Ascending aorta (tissue), 2 donors: ENCODE data around the gene SAXO1. TPM values are rescaled to one million over a fixed set of nuclear protein-coding genes. Genes with fewer than 3 reads are reported as not detected.

Source experiments
- DNase-seq, 2 donors: peaks; one replicate each; pipeline ENCODE4 v3.0.0-alpha.2; 2019; ENCODE audit warnings: low spot score in 2 of 2
- H3K27ac ChIP-seq, 2 donors: fragments of 200-600 bp; sonication (generic); one replicate each; pipeline ENCODE4 v1.5.1; 2016 to 2017; ENCODE audit warnings: mild to moderate bottlenecking in 1 of 2
- H3K27me3 ChIP-seq: fragments of 200-600 bp; sonication (generic); one replicate; pipeline ENCODE4 v1.5.1; 2017
- H3K36me3 ChIP-seq, 2 donors: fragments of 200-600 bp; sonication (generic); one replicate each; pipeline ENCODE4 v1.5.1; 2016
- H3K4me1 ChIP-seq, 2 donors: fragments of 200-600 bp; sonication (generic); one replicate each; pipeline ENCODE4 v1.5.1; 2016 to 2017; ENCODE audit warnings: mild to moderate bottlenecking in 1 of 2
- H3K4me3 ChIP-seq, 2 donors: fragments of 200-600 bp; sonication (generic); one replicate each; pipeline ENCODE4 v1.5.1; 2016 to 2017; ENCODE audit warnings: mild to moderate bottlenecking in 1 of 2
- H3K9me3 ChIP-seq, 2 donors: fragments of 200-600 bp; sonication (generic); one replicate each; pipeline ENCODE4 v1.5.1; 2016
- intact Hi-C: fragments of 100-400 bp; cut with DNase I; formaldehyde crosslinking; loops from one replicate; pipeline ENCODE4 v1.15.1; 2023
- total RNA-seq: library from RNA; depleted of rRNA; stranded (reverse); fragments of >200 nt; gene quantifications from one replicate; pipeline ENCODE4 v1.1.0, GENCODE V29; 2016
- TF ChIP-seq, protein P1 (sequence below), 3 experiments: fragments of 200-600 bp in 2 of 3; fragments of 450-650 bp in 1 of 3; sonication (generic) in 2 of 3; IDR thresholded peaks; one replicate each; pipeline ENCODE4 v1.5.1; 2016 to 2019; ENCODE audit warnings: antibody characterized with exemption in 3 of 3, mild to moderate bottlenecking in 1 of 3, moderate library complexity in 1 of 3

Gene SAXO1
- total RNA-seq, 1 donor from 2014 or later = 0.11 TPM

DNA sequence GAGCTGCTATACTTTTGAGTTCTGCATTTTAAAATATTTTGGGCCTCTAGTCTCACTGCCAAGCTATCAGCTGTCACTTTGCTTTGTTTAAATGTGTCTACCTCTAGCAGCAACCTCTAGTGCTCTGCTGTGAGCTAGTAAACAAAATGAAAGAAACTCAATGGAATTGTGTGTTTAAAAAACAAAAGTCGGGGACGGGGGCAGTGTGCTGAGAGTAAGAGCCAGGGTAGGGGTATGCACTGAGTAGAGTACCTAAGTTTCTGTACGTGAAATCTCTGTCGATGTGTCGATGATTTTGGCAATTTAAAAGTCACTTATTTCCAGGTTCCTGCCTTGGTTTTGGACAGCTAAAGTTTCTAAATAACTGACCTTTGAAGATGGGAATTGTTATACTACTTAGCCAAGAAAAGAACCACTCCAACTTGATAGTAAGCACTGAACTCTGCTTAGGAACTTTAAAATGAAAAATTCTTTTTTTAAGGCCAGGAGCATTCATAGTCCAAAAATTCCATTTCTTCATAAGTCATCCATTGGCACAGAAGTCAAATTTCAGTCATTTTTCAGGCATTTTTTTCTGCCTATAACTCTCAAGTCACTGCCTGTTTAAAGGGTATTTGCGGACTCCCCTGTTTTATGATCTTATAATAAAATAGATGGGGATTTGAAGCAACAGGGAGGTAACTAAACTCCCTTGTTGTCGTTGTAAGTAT lies 111.5 kb downstream of the SAXO1 start:
- TF ChIP-seq, protein P1, sequence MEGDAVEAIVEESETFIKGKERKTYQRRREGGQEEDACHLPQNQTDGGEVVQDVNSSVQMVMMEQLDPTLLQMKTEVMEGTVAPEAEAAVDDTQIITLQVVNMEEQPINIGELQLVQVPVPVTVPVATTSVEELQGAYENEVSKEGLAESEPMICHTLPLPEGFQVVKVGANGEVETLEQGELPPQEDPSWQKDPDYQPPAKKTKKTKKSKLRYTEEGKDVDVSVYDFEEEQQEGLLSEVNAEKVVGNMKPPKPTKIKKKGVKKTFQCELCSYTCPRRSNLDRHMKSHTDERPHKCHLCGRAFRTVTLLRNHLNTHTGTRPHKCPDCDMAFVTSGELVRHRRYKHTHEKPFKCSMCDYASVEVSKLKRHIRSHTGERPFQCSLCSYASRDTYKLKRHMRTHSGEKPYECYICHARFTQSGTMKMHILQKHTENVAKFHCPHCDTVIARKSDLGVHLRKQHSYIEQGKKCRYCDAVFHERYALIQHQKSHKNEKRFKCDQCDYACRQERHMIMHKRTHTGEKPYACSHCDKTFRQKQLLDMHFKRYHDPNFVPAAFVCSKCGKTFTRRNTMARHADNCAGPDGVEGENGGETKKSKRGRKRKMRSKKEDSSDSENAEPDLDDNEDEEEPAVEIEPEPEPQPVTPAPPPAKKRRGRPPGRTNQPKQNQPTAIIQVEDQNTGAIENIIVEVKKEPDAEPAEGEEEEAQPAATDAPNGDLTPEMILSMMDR (IDR thresholded peaks at IDR 0.05) = no peak
- Histone ChIP-seq H3K9me3 (no peaks in the 10 kb centered on the region), H3K36me3 (no peaks in the 10 kb centered on the region), H3K4me3 (no peak overlapping the region), H3K4me1 (peaks cover 0 to 17% of the 10 kb centered on the region in 2 donors), H3K27ac (peak overlapping the region; percentile 31 to 62), H3K27me3 (no peaks in the 10 kb centered on the region)
- intact Hi-C loops = no loop called here
- no peak for DNase-seq

GRCh38 chr9:18920141-18921084 lies 112.6 kb downstream of the SAXO1 start:
- no peaks in the 10 kb centered on the region for H3K36me3 ChIP-seq
- H3K9me3 ChIP-seq = no peaks in the 10 kb centered on the region
- peaks cover 0 to 17% of the 10 kb centered on the region in 2 donors for H3K4me1 ChIP-seq
- no peak overlapping the region for H3K4me3 ChIP-seq
- TF ChIP-seq, protein P1 (IDR thresholded peaks at IDR 0.05) = no peak
- intact Hi-C loops = no loop called here
- DNase-seq = no peak
- no peaks in the 10 kb centered on the region for H3K27me3 ChIP-seq
- H3K27ac ChIP-seq = no peak overlapping the region

- intact Hi-C loops = no loop called here
- DNase-seq = no peak
- TF ChIP-seq, protein P1 (IDR thresholded peaks at IDR 0.05) = no peak
- H3K4me3 ChIP-seq = no peak overlapping the region
- H3K36me3 ChIP-seq = no peaks in the 10 kb centered on the region
- H3K9me3 ChIP-seq = no peaks in the 10 kb centered on the region
- H3K27ac ChIP-seq = no peak overlapping the region
- H3K27me3 ChIP-seq = no peaks in the 10 kb centered on the region
- H3K4me1 ChIP-seq = peaks cover 0 to 4% of the 10 kb centered on the region in 2 donors
Observed at GRCh38 chr9:18911714-18912342, 121.2 kb downstream of the SAXO1 start.

DNA sequence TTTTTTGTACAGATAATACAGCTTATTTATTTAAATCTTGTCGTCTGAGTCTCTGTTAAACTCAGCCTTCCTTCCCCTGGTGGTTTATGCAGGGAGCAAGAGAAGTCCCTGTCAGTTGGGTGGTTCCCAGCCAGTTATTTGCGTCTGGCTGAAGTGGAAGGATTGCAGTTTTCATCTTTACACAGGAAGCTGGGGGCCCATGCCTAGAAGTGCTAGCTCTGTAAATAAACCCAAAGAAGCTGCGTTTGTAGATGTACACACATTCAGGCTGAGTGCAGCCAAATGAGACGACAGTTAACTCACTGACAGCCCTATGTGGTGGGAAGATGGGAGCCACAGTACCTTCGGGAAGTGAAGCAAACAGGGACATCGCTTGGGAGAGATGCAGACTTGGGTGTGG lies 122.1 kb downstream of the SAXO1 start:
- DNase-seq = no peak

DNA sequence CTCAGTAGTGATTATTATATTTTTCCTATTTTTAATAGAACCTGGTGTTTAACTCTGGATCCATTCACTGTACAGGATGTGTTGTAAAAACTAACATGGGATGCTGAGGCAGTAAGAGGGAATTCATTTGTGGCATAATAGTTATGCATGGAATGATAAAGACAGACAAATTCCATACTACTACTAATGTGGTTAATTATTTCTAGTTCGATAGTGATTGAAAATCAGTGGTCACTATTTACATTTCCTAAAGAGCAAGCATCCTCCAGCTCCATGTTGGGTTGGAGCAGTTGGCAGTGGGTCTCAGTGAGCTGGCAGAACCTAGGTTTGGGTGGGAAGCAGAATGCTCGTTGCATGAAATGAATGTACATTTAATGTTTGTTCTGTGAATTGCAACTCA lies 122.6 kb downstream of the SAXO1 start:
- H3K4me3 ChIP-seq = no peak overlapping the region
- H3K27ac ChIP-seq = no peak overlapping the region
- intact Hi-C loops = no loop called here
- H3K27me3 ChIP-seq = no peaks in the 10 kb centered on the region
- H3K36me3 ChIP-seq = peaks cover 0 to 4% of the 10 kb centered on the region in 2 donors
- DNase-seq = no peak
- no peaks in the 10 kb centered on the region for H3K9me3 ChIP-seq
- peaks cover 0 to 6% of the 10 kb centered on the region in 2 donors for H3K4me1 ChIP-seq
- TF ChIP-seq, protein P1 (IDR thresholded peaks at IDR 0.05) = no peak

More for the DNA sequence above, 122.1 kb downstream of the SAXO1 start:
- no peak overlapping the region for H3K4me3 ChIP-seq
- H3K36me3 ChIP-seq = peaks cover 0 to 4% of the 10 kb centered on the region in 2 donors
- H3K27me3 ChIP-seq = no peaks in the 10 kb centered on the region
- no peak overlapping the region for H3K27ac ChIP-seq
- intact Hi-C loops = no loop called here
- no peaks in the 10 kb centered on the region for H3K9me3 ChIP-seq
- H3K4me1 ChIP-seq = peaks cover 0 to 6% of the 10 kb centered on the region in 2 donors
- TF ChIP-seq, protein P1 (IDR thresholded peaks at IDR 0.05) = no peak
